Measurements from ENCODE around the gene ANKS1A. TPM values are rescaled to one million over a fixed set of nuclear protein-coding genes. Genes with fewer than 3 reads are reported as not detected.

Gene ANKS1A
- total and polyA plus RNA-seq, 2 experiments from 2014 or later, result 3.2 to 4.4 TPM

DNA sequence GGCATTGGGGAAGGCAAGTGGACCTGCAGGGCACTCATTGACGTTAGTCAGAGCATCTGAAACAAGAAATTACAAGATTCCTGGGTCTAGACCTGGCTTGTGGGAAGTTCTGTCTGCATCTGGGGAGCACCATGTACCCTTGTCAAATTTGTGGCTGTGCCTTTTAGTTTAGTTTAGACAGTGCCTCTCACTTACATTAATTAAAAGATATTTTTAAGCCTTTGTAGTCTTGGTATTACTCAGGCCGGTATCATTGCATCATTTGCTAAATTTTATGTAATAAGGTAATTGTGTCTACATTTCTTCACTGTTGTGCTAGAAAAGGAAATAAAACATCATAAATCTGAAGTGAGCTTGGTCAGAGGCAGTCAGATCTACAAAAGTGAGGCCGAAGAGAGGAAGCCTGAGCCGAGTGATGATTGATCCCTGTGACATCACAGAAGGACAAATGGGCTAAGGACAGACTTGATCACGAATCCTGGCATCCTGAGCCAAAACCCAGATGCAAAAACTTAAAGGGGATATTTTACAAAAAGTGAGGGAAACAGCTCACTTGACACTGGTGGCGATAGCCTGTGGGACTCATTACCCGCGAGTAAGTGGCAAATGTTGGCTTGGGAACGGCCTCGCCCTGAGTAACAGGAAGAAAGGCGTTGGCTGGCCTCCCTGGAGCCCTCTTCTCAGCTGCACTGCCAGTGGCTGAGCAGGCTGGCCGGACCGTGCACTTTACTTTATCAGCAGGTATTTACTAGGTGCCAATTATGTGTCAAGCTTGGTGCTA lies 145.5 kb downstream of the ANKS1A start:
- no peak overlapping the region for H3K4me3 ChIP-seq
- peak overlapping the region; percentile 43 for H3K27ac ChIP-seq
- no peaks in the 10 kb centered on the region for H3K9me3 ChIP-seq (ENCODE audit: low read depth)
- in situ Hi-C loops (cut with MboI), result no loop called here
- DNase-seq, result peak; percentile 68
- H3K36me3 ChIP-seq (ENCODE audit: low read depth), result no peaks in the 10 kb centered on the region
- peak overlapping the region; percentile 32 for H3K4me2 ChIP-seq (ENCODE audit: unreplicated experiment)
- no peaks in the 10 kb centered on the region for H3K27me3 ChIP-seq (replicated peaks; ENCODE audit: insufficient read depth)
- no peaks in the 10 kb centered on the region for H3F3A ChIP-seq (ENCODE audit: insufficient read depth)
- peaks cover 20% of the 10 kb centered on the region for H3K4me1 ChIP-seq (ENCODE audit: insufficient read depth)
- no peaks in the 10 kb centered on the region for H3K79me2 ChIP-seq (ENCODE audit: insufficient read depth)
- 0 out of 2 replicates have a peak overlapping the region, but pooled peaks have one; percentile 14 for H3K9ac ChIP-seq
- no peaks in the 10 kb centered on the region for H4K20me1 ChIP-seq (ENCODE audit: insufficient read depth)
- no peaks in the 10 kb centered on the region for H3K9me2 ChIP-seq (ENCODE audit: insufficient read depth)
- peak overlapping the region; percentile 64 for H2AFZ ChIP-seq
- WGBS, 2 experiments (ENCODE audit: low coverage in 1 of 2, low lambda C conversion rate in 2 of 2, missing lambda C conversion rate in 2 of 2), result 23 to 31% methylated on average over 13 of the region's 13 CpGs
- TF ChIP-seq EZH2 (IDR thresholded peaks at IDR 0.05; ENCODE audit: insufficient read depth, poor library complexity, severe bottlenecking) (no peak), EZH2phosphoT487 (IDR thresholded peaks at IDR 0.05; ENCODE audit: insufficient read depth, low read depth) (no peak)

DNA sequence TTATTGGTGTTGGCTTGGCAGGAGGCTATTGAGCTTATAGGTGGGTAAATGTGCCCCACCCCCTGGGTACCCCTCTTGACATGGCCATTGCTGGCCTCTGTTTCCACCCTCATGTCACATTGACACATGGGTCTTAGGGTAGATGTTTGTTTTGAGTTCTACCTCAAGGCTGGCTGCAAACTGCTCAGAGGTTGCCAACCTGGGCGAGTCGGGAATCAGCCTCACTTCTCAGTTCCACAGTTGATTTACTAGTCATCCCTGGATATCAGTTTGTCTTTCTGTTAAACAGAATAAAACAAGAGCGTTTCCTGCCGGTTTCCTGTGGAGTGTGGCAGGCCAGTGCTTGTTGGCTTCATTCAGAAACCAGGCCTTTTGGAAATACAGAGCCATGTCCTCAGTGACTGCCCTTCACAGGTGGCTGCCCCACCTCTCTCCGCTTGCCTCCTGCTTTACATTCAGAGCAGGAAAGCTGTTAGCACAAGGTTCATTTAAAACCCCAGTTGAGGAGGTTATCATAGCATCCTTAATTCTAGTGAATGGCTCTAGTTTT lies 146.5 kb downstream of the ANKS1A start:
- DNase-seq, result no peak
- H3F3A ChIP-seq (ENCODE audit: insufficient read depth), result no peaks in the 10 kb centered on the region
- H3K9ac ChIP-seq, result no peak overlapping the region
- in situ Hi-C loops (cut with MboI), result no loop called here
- no peak overlapping the region for H3K27ac ChIP-seq
- no peak overlapping the region for H3K4me2 ChIP-seq (ENCODE audit: unreplicated experiment)
- 64 to 68% methylated on average over 5 of the region's 5 CpGs for WGBS, 2 experiments (ENCODE audit: low coverage in 1 of 2, low lambda C conversion rate in 2 of 2, missing lambda C conversion rate in 2 of 2)
- no peak for TF ChIP-seq EZH2 (IDR thresholded peaks at IDR 0.05; ENCODE audit: insufficient read depth, poor library complexity, severe bottlenecking)
- no peak for TF ChIP-seq EZH2phosphoT487 (IDR thresholded peaks at IDR 0.05; ENCODE audit: insufficient read depth, low read depth)
- H3K9me2 ChIP-seq (ENCODE audit: insufficient read depth), result no peaks in the 10 kb centered on the region
- H2AFZ ChIP-seq, result no peak overlapping the region
- no peaks in the 10 kb centered on the region for H3K36me3 ChIP-seq (ENCODE audit: low read depth)
- H4K20me1 ChIP-seq (ENCODE audit: insufficient read depth), result no peaks in the 10 kb centered on the region
- no peaks in the 10 kb centered on the region for H3K9me3 ChIP-seq (ENCODE audit: low read depth)
- H3K4me3 ChIP-seq, result no peak overlapping the region
- H3K79me2 ChIP-seq (ENCODE audit: insufficient read depth), result no peaks in the 10 kb centered on the region
- H3K27me3 ChIP-seq (replicated peaks; ENCODE audit: insufficient read depth), result no peaks in the 10 kb centered on the region
- peaks cover 20% of the 10 kb centered on the region for H3K4me1 ChIP-seq (ENCODE audit: insufficient read depth)

DNA sequence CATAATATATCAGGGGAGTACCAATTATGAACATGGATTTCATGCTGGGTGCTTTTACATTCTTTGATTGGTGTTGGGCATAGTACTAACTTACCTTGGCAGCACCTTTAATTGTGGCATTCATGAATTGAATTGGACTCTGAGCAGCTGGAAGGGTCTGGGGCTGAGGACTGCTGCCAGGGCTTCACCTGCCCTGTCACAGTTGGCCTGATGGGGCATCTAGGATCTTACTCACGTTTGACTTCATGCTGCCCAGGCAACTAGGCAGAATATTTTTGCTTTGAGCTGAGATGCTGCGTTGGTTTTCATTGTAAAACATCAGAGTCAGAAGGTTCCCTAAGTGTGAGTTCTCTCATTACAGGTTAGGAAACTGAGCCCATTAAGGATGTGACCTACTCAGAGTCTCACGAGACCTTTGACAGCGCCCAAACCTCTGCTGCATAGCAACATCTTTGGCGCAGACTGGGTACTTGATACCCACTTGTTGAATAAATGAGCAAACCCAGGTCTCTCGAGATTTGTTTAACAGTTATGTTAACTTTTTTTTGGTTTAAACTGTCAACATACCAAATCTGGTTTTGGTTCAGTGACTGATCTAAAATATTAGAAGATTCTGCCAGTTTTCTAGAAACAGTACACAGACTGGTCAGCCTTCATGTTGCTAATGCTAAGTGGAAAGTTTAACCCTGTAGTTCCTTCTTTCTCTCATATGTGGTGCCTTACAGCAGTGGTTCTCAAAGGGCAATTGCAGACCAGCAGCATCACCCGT lies 147.2 kb downstream of the ANKS1A start:
- no peak overlapping the region for H3K9ac ChIP-seq
- 60 to 65% methylated on average over 7 of the region's 7 CpGs for WGBS, 2 experiments (ENCODE audit: low coverage in 1 of 2, low lambda C conversion rate in 2 of 2, missing lambda C conversion rate in 2 of 2)
- H3K27me3 ChIP-seq (replicated peaks; ENCODE audit: insufficient read depth), result no peaks in the 10 kb centered on the region
- no peak overlapping the region for H2AFZ ChIP-seq
- DNase-seq, result no peak
- no peak overlapping the region for H3K4me3 ChIP-seq
- no peaks in the 10 kb centered on the region for H4K20me1 ChIP-seq (ENCODE audit: insufficient read depth)
- no peaks in the 10 kb centered on the region for H3K9me3 ChIP-seq (ENCODE audit: low read depth)
- H3K36me3 ChIP-seq (ENCODE audit: low read depth), result no peaks in the 10 kb centered on the region
- TF ChIP-seq EZH2 (IDR thresholded peaks at IDR 0.05; ENCODE audit: insufficient read depth, poor library complexity, severe bottlenecking), result no peak
- TF ChIP-seq EZH2phosphoT487 (IDR thresholded peaks at IDR 0.05; ENCODE audit: insufficient read depth, low read depth), result no peak
- H3K4me2 ChIP-seq (ENCODE audit: unreplicated experiment), result no peak overlapping the region
- in situ Hi-C loops (cut with MboI), result no loop called here
- H3K79me2 ChIP-seq (ENCODE audit: insufficient read depth), result no peaks in the 10 kb centered on the region
- no peaks in the 10 kb centered on the region for H3F3A ChIP-seq (ENCODE audit: insufficient read depth)
- H3K4me1 ChIP-seq (ENCODE audit: insufficient read depth), result peaks cover 20% of the 10 kb centered on the region
- no peak overlapping the region for H3K27ac ChIP-seq
- H3K9me2 ChIP-seq (ENCODE audit: insufficient read depth), result no peaks in the 10 kb centered on the region

DNA sequence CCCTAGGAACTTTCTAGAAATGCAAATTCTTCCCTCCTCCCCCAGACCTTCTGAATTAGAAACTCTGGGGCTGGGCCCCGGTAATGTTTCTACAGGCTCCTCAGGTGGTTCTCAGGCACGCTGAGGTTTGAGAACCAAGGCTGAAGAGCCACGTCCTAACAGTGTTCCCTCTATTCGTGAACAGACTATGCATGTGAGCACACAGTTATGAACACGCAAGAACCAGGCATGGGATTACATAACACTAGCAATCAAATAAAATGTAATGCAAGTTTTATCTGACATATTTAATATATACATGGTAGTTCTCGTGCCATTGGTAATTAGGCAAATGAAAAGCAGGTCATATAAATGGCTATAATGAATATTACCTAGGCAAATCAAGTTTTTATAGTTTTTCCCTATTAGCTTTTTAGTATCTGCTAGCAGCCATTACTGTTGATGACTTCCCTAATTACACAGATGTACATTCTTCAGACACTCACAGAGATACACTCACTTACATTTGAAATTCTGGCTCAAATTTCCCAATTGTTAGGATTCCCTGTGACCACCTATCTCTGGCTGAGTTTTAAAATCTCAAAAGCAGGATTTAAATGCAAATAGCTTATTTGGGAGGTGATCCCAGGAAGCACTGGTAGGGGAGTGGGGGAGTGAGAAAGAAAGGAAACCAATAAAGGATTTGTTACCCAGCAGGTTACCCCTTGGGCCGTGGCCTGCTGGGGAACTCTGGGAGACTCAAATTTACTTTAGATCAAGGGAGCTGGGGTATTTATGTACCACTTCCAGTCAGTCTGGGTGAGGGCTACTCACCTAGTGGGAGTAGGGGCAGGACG lies 148.0 kb downstream of the ANKS1A start:
- 74 to 77% methylated on average over 8 of the region's 8 CpGs for WGBS, 2 experiments (ENCODE audit: low coverage in 1 of 2, low lambda C conversion rate in 2 of 2, missing lambda C conversion rate in 2 of 2)
- in situ Hi-C loops (cut with MboI), result no loop called here
- Histone ChIP-seq H3K27me3 (replicated peaks; ENCODE audit: insufficient read depth) (no peaks in the 10 kb centered on the region), H3K9ac (no peak overlapping the region), H3K79me2 (ENCODE audit: insufficient read depth) (no peaks in the 10 kb centered on the region), H3K36me3 (ENCODE audit: low read depth) (no peaks in the 10 kb centered on the region), H4K20me1 (ENCODE audit: insufficient read depth) (no peaks in the 10 kb centered on the region), H3K4me1 (ENCODE audit: insufficient read depth) (peaks cover 20% of the 10 kb centered on the region), H3K27ac (no peak overlapping the region), H3K9me2 (ENCODE audit: insufficient read depth) (no peaks in the 10 kb centered on the region), H3F3A (ENCODE audit: insufficient read depth) (no peaks in the 10 kb centered on the region), H2AFZ (no peak overlapping the region), H3K4me3 (no peak overlapping the region), H3K9me3 (ENCODE audit: low read depth) (no peaks in the 10 kb centered on the region), H3K4me2 (ENCODE audit: unreplicated experiment) (no peak overlapping the region)
- no peak for DNase-seq
- TF ChIP-seq EZH2 (IDR thresholded peaks at IDR 0.05; ENCODE audit: insufficient read depth, poor library complexity, severe bottlenecking), result no peak
- TF ChIP-seq EZH2phosphoT487 (IDR thresholded peaks at IDR 0.05; ENCODE audit: insufficient read depth, low read depth), result no peak
